Measurements from ENCODE around the gene USP4. TPM values are rescaled to one million over a fixed set of nuclear protein-coding genes. Genes with fewer than 3 reads are reported as not detected.

The USP4 gene
- total and polyA plus RNA-seq, 2 of the 8 experiments (the other 6 are each of a cell fraction or from before 2014, with no cell fraction given): 16.0 to 27.8 TPM

DNA sequence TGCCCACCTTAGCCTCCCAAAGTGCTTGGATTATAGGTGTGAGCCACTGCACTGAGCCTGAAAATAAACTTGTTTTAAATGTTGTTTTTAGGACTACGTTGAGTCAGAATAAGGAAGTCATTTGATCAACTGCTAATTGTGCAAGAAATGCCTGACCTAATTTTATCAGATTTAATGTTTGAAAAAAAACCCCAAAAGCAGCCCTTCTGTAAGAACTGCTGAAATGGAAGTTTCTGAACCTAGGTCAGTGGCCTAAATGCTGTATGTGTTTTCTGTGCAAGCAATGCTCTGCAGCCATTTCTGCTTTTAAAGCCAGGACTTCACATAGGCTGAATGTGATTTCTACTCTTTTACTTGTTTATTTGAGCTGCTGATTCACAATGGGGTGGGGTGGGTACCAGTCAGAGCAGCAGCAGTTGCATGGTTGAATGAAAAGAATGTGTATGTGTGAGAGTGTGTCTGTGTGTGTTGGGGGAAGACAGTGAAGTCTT, 11.7 kb upstream of the USP4 start (continued):
- TF ChIP-seq, protein P1, sequence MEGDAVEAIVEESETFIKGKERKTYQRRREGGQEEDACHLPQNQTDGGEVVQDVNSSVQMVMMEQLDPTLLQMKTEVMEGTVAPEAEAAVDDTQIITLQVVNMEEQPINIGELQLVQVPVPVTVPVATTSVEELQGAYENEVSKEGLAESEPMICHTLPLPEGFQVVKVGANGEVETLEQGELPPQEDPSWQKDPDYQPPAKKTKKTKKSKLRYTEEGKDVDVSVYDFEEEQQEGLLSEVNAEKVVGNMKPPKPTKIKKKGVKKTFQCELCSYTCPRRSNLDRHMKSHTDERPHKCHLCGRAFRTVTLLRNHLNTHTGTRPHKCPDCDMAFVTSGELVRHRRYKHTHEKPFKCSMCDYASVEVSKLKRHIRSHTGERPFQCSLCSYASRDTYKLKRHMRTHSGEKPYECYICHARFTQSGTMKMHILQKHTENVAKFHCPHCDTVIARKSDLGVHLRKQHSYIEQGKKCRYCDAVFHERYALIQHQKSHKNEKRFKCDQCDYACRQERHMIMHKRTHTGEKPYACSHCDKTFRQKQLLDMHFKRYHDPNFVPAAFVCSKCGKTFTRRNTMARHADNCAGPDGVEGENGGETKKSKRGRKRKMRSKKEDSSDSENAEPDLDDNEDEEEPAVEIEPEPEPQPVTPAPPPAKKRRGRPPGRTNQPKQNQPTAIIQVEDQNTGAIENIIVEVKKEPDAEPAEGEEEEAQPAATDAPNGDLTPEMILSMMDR (IDR thresholded peaks at IDR 0.05; ENCODE audit: control extremely low read depth in 1 of 3, insufficient read depth in 1 of 3, low read depth in 1 of 3, low read length in 3 of 3): no peak
- no peak for TF ChIP-seq USF2 (IDR thresholded peaks at IDR 0.05; ENCODE audit: low read length)
- TF ChIP-seq ASH2L (IDR thresholded peaks at IDR 0.05; ENCODE audit: low read length): no peak
- no peak for TF ChIP-seq KDM4A (IDR thresholded peaks at IDR 0.05; ENCODE audit: low read depth, low read length, severe bottlenecking)
- TF ChIP-seq NRF1 (IDR thresholded peaks at IDR 0.05; ENCODE audit: low read depth, low read length): no peak
